Epithelial cell of esophagus (primary cell): ENCODE results near the gene RGMA.

ENCODE experiments used
- DNase-seq: peaks from one replicate; pipeline ENCODE4 v3.0.0; 2010; ENCODE audit warnings: low read depth
- H3K4me3 ChIP-seq: 2 replicates; pipeline ENCODE4 v1.5.1; 2011; ENCODE audit warnings: mild to moderate bottlenecking, low read length, control low read depth
- CTCF ChIP-seq: IDR thresholded peaks from 2 replicates; pipeline ENCODE4 v1.5.1; 2011; ENCODE audit warnings: low read depth, mild to moderate bottlenecking, low read length, control low read depth, inconsistent platforms; ENCODE audit not compliant: insufficient read depth; ENCODE audit errors: missing control alignments

The RGMA gene

DNA sequence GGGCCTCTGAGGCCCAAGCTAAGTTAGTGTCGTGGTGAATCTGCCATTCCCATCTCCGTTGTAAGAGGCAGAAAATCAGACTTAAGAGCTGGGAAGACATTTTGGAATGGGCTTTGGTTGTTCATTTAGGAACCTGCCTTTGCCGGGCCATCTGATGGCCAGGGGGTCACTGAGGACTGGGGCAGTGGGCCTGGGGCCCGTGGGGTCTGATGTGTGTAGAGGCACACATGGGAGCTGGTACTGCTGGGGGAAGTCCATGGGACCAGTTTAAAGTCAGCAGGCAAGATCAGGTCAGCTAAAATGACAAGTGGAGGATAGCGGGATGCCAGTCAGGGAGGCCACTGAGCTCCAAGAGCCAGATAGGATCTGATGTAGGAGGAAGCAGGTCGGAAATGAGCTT is 38.3 kb upstream of the RGMA start:
- no peak for DNase-seq
- no peak overlapping the region for H3K4me3 ChIP-seq
- TF ChIP-seq CTCF, result no peak

DNA sequence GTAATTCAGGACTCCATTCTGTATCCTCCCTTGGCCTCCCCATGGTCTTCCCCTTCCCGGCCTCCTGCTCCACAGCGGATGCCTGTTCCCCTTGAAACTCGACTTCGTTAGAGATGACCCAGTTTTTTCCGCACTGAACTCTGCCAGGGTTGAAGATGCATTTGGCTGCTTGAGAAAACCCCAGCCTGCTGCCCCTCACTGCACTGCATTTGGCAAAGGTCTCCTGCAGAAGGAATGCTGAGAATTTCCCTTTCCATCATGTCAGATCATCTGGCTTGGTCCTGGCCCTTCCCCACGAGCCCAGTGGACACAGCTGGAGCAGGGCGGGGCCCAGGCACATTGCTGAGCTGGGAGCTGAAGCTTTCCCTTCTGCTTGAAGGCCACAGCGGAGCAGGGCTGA is 37.6 kb upstream of the RGMA start:
- no peak overlapping the region for H3K4me3 ChIP-seq
- no peak for DNase-seq
- no peak for TF ChIP-seq CTCF

DNA sequence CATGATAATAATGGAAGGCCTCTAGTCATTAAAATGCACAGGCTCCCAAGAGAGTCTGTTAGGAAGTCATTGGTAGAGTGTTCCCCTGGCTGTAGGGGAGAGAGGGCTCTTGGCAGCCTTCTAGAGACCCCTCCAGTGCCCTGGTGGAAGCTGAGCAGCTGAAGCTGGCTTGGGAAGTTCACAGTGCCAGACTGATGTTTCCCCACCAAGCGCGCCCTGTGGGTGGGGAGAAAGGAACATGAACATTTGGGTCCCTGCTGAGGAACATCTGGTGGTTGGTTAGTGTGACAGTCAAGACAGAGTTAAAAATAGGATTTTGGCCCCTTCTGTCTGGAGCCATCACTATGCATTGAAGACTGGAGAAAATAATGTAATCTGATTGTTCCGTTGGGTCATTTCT is 37.1 kb upstream of the RGMA start:
- DNase-seq, result no peak
- no peak for TF ChIP-seq CTCF
- H3K4me3 ChIP-seq, result no peak overlapping the region

GRCh38 chr15:93124126-93124525 is 35.1 kb upstream of the RGMA start:
- TF ChIP-seq CTCF, result no peak
- DNase-seq, result no peak
- H3K4me3 ChIP-seq, result no peak overlapping the region

DNA sequence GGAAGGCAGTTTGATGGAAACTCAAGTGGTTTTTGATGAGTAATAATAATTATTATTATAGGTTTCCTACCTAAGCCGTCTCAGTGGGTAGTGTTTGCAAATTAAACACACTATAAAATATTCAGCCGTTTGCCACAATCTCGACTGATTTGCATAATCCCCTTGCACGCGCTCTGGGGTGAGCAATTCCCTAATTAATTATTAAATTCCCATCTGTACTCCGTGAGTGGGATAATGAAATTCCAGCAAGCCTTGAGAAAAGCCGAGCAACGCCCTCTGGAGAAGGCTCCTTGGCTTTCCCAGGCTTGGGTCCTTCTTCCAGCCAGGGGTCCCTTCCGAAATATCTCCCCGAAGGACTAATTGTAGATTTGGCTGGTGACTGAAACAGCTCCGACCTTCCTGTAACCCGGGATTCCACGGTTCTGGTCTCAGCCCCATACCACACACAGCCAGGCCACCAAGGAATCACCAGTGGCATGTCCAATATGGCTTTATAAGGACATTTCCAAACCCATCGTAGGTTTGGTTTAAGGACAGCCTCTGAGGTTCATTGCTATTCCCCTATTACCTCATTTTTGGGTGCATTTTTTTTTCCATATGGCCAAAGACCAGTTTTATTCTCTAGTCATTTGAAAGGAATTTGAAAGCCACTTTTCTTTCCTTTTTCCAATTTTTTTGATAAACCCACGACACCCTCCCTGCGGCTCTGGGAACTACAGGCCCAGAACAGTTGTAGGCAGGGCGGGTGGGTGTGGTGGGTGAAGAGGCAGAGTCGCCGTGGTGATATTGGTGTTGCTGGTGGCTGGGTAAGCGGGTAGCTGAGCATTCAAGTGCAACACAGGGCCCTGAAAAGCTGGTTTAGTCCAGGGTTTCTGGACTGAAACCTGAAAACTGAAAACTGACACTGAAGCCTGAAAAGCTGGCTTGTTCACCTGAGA is 33.2 kb upstream of the RGMA start:
- no peak for TF ChIP-seq CTCF
- no peak overlapping the region for H3K4me3 ChIP-seq
- DNase-seq, result no peak

GRCh38 chr15:93121107-93121506 is 32.1 kb upstream of the RGMA start:
- no peak overlapping the region for H3K4me3 ChIP-seq
- no peak for DNase-seq
- TF ChIP-seq CTCF, result no peak

DNA sequence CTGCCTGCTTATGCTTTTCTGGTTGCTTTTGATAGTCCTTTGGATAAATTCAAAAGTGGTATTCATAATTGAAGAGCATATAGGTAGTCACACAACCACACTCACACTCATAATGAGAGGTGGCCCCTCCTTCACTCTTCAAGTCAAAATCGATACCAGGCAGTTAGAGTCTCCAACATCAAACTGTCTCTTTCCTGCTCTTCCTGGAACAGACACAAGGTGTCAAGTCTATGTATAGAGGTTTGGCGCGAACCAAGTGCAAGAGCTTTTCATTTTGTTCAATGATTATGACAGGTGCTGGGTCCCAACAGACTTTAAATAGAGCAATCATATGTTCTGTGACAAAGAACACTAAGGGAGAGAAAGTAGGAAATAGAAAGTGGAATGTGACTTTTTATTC is 29.9 kb upstream of the RGMA start:
- no peak overlapping the region for H3K4me3 ChIP-seq
- TF ChIP-seq CTCF, result no peak

More for the DNA sequence above, 29.9 kb upstream of the RGMA start:
- DNase-seq, result no peak
